ENCODE data around the gene SACM1L.

DNA sequence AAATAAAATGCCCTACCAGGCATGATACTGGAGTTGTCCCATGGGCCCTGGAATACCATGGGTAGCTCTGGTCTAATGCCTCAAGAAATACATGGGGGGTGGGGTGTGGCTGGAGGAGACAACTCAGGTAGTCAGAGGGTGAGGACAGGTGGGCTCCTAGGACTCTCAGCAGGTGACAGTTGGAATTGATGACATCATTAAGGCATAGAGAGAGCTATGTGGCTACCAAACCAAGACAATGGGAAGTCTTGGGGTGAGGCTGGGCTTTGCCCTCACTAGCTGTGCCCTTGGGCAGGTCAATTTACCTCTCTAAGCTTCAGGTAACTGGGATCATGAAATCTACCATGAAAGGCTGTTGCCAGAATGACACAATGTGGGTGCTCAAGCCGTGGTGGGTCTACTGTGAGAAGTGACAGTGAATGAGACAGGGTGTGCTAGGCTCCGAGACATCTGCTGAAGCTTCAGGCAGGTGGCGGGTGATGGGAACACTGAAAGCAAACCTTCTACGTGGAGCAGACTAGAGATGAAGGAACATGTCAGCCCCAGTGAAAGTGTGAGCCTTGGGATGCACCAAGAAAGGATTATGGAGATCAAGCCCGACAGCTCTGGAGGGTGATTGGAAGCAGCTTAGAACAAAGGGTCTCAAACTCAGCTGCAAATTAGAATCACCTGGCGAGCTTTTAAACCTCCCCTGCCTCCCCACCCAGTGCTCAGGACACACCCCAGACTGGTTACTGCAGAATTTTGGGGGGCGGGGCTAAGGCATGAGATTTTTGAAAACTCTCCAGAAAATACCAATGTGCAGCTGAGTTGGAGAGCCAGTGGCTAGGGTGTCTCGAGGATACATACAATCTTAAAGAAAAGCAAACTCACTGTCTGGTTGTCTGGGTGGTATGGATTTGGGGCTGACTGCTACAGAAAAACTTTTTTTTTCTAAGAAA lies 85.7 kb downstream of the SACM1L start:
- TF ChIP-seq, protein P1, sequence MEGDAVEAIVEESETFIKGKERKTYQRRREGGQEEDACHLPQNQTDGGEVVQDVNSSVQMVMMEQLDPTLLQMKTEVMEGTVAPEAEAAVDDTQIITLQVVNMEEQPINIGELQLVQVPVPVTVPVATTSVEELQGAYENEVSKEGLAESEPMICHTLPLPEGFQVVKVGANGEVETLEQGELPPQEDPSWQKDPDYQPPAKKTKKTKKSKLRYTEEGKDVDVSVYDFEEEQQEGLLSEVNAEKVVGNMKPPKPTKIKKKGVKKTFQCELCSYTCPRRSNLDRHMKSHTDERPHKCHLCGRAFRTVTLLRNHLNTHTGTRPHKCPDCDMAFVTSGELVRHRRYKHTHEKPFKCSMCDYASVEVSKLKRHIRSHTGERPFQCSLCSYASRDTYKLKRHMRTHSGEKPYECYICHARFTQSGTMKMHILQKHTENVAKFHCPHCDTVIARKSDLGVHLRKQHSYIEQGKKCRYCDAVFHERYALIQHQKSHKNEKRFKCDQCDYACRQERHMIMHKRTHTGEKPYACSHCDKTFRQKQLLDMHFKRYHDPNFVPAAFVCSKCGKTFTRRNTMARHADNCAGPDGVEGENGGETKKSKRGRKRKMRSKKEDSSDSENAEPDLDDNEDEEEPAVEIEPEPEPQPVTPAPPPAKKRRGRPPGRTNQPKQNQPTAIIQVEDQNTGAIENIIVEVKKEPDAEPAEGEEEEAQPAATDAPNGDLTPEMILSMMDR (IDR thresholded peaks at IDR 0.05), result no peak
- no peak for TF ChIP-seq SIN3A (IDR thresholded peaks at IDR 0.05; ENCODE audit: borderline replicate concordance, insufficient read depth, low read depth, low read length)
- no peak for TF ChIP-seq POLR2AphosphoS5 (IDR thresholded peaks at IDR 0.05; ENCODE audit: low read depth, low read length)
- TF ChIP-seq TCF7L2 (IDR thresholded peaks at IDR 0.05; ENCODE audit: low read depth, low read length), result no peak

Data from Panc1 (cell line).